ENCODE results near the gene RFX2. TPM values are rescaled to one million over a fixed set of nuclear protein-coding genes. Genes with fewer than 3 reads are reported as not detected.
"Not testable (repeated sequence)": the region's sequence is repeated elsewhere in the genome, so short reads cannot be mapped to it uniquely, and the experiment has no call there.

Gene RFX2
- total RNA-seq, 1 donor from 2014 or later = 3.9 TPM

- DNase-seq (ENCODE audit: low read depth) = no peak
Observed at GRCh38 chr19:5971714-5972354, 138.5 kb downstream of the RFX2 start.

GRCh38 chr19:5969476-5969875, 140.8 kb downstream of the RFX2 start:
- DNase-seq (ENCODE audit: low read depth) = no peak

DNA sequence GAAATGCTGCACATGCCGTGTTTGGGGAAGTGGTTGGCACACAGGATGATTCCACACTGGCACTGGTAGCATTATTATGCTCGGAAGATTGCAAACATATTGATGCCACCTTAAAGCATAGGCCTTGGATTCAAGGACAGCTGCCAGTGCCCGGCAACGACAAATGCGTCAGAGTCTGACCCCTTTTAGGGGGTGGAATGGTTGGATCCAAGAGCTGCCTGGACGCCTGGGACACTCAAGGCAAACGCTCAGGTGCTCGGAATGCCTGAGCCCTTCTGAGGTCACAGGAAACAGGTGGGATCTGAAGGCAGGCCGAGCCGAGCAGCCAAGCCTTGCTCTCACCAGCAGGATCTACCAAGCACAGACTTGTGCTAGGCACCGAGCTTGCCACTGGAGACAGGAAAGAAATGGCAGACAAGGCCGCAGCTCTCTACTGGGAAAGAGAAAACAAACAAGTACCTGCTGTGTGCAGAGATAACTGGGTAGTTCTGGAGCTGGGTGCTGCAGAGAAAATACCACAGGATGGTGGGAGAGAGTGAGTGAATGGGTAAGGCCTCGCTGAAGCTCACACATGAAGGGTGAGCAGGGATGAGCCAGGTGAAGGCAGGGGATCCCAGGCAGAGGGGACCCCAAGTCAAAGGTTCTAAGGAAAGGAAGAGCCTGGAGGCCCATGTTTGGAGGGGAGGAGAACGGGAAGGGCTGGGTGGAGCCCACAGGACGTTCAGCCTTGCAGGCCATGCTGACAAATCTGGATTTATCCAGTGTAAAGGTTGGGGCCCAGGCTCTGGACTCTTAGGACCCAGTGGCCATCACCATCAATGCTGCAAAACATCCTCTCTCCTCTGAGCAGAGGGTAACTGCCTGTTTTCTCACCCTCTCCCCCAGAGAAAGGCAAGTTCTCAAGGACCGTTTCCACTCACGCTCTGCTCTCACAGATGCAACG, 141.6 kb downstream of the RFX2 start:
- DNase-seq (ENCODE audit: low read depth) = no peak

GRCh38 chr19:5967994-5968430, 142.3 kb downstream of the RFX2 start:
- DNase-seq (ENCODE audit: low read depth) = peak; percentile 87

GRCh38 chr19:5967571-5967970, 142.7 kb downstream of the RFX2 start:
- no peak for DNase-seq (ENCODE audit: low read depth)

DNA sequence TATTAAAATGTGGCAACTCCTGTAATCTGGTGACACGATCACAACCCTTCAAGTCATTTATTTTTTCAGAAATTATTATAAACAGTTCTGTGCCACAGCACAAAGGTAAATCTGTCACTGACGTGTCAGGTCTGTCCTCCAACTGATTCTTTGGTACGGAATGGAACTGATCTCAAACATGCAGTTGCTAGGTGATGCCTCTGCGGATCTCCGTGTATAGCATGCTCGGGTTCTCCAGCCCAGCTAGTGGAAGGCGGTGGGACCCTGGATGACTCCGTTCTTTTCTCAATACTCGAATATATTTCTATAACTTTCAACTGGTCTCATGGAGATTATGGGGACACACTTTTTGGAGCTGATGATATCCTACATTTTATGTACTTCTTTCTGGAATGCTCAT, 143.4 kb downstream of the RFX2 start:
- DNase-seq (ENCODE audit: low read depth) = no peak

DNA sequence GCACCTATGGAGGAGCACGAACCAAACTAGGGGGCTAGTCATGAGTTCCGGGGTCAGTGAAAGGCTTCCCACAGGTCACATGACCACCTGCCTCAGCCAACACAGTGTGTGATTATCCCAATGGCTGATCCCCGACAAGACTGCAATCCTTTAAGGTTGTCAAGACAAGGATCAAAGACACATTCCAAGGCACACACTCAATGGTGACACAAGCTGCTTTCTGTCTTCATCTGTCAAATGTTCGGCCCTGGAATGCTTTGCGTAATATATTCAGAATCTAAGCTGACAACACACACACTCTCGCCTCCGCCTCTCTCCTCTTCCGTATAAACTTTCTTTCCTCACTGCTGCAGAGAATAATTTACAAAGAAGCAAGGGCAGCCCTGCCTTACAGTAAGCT, 144.1 kb downstream of the RFX2 start:
- no peak for DNase-seq (ENCODE audit: low read depth)

- DNase-seq (ENCODE audit: low read depth) = no peak
Observed at GRCh38 chr19:5964816-5965565, 145.3 kb downstream of the RFX2 start.

DNA sequence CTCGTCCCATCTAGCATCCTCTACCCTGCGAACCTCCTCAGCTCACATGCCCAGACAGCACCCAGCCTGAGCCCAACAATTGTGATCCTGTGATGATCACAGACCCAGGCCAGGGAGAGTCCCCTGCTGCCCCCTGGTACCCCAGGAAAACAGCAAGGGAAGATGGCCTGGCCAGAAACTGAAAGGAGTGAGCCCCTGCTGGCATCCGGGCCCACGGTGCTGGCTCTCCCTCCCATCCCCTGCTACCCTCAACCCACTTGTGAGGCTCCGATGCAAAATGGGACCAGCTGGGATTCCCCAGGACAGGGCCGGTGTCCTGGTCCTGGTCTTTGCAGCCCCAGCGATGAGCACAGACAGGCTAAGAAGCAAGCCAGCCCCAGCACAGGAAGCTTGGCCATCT, 146.4 kb downstream of the RFX2 start:
- DNase-seq (ENCODE audit: low read depth) = no peak

- not testable (repeated sequence) for DNase-seq (ENCODE audit: low read depth)
Observed at GRCh38 chr19:5963259-5963658, 147.0 kb downstream of the RFX2 start.

- DNase-seq (ENCODE audit: low read depth) = no peak
Observed at GRCh38 chr19:5961969-5962945, 148.0 kb downstream of the RFX2 start.

DNA sequence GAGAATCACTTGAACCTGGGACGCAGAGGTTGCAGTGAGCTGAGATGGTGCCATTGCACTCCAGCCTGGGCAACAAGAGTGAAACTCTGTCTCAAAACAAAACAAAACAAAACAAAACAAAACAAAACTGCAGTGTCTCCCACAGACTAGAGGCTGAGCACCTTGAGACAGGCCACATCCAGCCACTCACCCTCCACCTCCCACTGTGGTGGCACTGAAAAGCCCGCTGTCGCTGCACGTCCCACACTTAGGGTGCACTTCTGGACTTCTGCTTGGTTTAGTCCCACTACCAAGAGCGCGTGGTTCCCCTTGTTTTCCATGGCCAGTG, 148.7 kb downstream of the RFX2 start:
- DNase-seq (ENCODE audit: low read depth) = not testable (repeated sequence)

GRCh38 chr19:5960005-5961001, 150.0 kb downstream of the RFX2 start:
- DNase-seq (ENCODE audit: low read depth) = no peak

DNA sequence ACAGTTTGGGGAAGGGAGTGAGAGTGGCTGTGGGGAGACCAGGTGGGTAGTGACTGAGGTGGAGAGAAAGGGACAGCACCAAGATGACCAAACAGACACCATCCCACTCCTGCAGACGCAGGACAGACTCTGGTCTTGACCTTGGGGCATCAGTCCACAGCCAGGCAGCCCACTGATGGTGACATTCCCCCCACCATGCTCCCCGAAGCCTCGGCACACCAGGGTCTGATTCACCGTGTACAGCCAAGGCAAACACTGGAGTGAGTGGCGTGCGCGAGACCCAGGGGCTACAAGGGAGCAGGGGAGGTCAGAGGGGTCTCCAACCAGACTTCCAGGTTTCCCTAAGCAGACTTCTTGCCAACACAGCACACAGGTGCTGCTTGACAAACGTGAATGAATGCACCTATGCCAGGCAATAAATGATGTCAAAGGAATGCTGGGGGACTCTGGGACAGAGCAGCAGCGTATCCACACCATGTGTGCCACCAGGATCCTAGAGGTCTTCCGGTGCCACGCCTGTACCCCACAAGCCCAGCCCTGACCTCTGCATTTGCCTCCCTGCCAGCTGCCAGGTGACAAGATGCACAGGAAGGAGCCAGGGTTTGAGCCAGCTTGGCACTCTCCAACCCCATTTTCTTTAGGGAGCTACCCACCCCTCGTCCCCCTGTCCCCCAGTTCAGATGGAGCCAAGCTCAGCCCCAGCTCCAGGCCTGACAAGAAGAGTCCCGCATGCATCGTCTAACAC, 150.9 kb downstream of the RFX2 start:
- no peak for DNase-seq (ENCODE audit: low read depth)

- DNase-seq (ENCODE audit: low read depth) = no peak
Observed at GRCh38 chr19:5958851-5959122, 151.5 kb downstream of the RFX2 start.

GRCh38 chr19:5958074-5958850, 152.0 kb downstream of the RFX2 start:
- DNase-seq (ENCODE audit: low read depth) = no peak

GRCh38 chr19:5957170-5957569, 153.1 kb downstream of the RFX2 start:
- DNase-seq (ENCODE audit: low read depth) = no peak

GRCh38 chr19:5956728-5957127, 153.6 kb downstream of the RFX2 start:
- no peak for DNase-seq (ENCODE audit: low read depth)

DNA sequence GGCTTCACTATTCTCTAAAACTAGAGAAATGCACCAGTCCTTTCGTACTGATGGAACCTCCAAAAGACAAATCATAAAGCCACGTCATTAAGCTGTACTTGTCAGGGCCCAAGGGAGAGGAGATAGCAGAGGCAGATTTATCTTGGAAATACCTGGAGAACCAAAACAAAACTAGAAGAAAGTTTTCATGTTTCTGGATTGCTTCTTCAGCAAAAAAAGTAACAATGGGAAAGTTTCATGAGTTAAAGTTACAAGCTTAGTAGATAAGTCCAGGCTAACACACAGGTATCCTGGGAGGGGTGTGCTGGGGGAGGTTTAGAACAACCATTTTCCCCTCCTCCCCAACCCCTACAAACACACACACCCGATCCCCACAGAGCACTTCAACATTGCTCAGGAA, 154.0 kb downstream of the RFX2 start:
- no peak for DNase-seq (ENCODE audit: low read depth)
